Keratinocyte (primary cell): Measurements from ENCODE around the gene EMCN.

ENCODE experiments used
- CTCF ChIP-seq, 3 experiments: IDR thresholded peaks in 1 of 3; conservative IDR thresholded peaks in 1 of 3; optimal IDR thresholded peaks in 1 of 3; 2 replicates in 2 of 3; 3 replicates in 1 of 3; pipeline versions ENCODE3 to v1.5.1; 2011; ENCODE audit warnings: low read length in 3 of 3, mild to moderate bottlenecking in 3 of 3, moderate library complexity in 2 of 3, control low read depth in 1 of 3, inconsistent platforms in 1 of 3; ENCODE audit not compliant: insufficient read depth in 2 of 3; ENCODE audit errors: extremely low read depth in 1 of 3
- EZH2 ChIP-seq: IDR thresholded peaks from one replicate; pipeline ENCODE4 v1.6.1; 2012; ENCODE audit warnings: inconsistent platforms, mild to moderate bottlenecking, low read length, moderate library complexity

DNA sequence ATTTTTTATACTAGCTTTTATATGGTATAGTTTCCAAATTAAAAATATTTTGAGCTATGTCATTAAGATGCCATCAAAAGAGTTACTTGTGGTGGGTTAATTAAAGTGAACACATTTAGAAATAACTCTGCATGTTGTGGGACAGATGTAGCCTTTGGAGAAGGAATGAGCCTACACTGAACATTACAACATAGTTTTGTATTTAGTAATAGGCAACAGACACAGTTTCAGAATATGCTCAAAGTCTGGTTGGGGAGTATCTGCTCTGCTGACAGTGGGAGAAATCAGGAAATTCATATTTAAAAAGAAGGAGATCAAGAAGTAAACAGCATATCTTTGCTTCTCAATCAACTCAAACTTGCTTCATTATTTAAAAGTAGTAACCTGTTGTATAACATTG, 23.7 kb downstream of the EMCN start:
- TF ChIP-seq CTCF (optimal IDR thresholded peaks at IDR 0.05 in 1 of 3, IDR thresholded peaks at IDR 0.05 in 1 of 3, conservative IDR thresholded peaks at IDR 0.05 in 1 of 3; ENCODE audit: extremely low read depth in 1 of 3, insufficient read depth in 2 of 3, low read length in 3 of 3), result no peak
- TF ChIP-seq EZH2, result no peak
